GM10248 (cell line): ENCODE results near the gene MAML3.

Experiments
- CTCF ChIA-PET: fragments of 300-600 bp; sonication (Branson Sonifier 250); formaldehyde crosslinking; extraction: SDS; loops from one replicate; lab custom pipeline; 2021; ENCODE audit warnings: antibody characterized with exemption; lab: Yijun Ruan, JAX
- POLR2A ChIA-PET: fragments of 350-650 bp; sonication (Branson Sonifier 250); formaldehyde crosslinking; extraction: SDS; loops from one replicate; lab custom pipeline; 2020; ENCODE audit warnings: antibody characterized with exemption; lab: Yijun Ruan, JAX
- DNase-seq: peaks from one replicate; pipeline ENCODE4 v3.0.0; 2012; ENCODE audit errors: extremely low spot score
- CTCF ChIP-seq: IDR thresholded peaks from 2 replicates; pipeline ENCODE4 v1.5.1; 2012; ENCODE audit warnings: mild to moderate bottlenecking, low read depth; ENCODE audit errors: extremely low read depth, missing control alignments, control extremely low read depth

MAML3 gene

GRCh38 chr4:140061659-140062289 is 92.2 kb downstream of the MAML3 start:
- no peak for DNase-seq
- ChIA-PET CTCF (interaction anchor here (1.2 kb wide), 1 partner anchor 143 kb away, joined by 3 read pairs; no protein-coding TSS in a partner anchor), POLR2A (no interaction called here)
- TF ChIP-seq CTCF = no peak

- CTCF ChIA-PET = interaction anchor here (1.2 kb wide), 1 partner anchor 143 kb away, joined by 3 read pairs; no protein-coding TSS in a partner anchor
- no peak for DNase-seq
- TF ChIP-seq CTCF = no peak
- POLR2A ChIA-PET = no interaction called here
Observed at GRCh38 chr4:140061194-140061593, 92.8 kb downstream of the MAML3 start.

GRCh38 chr4:140059159-140059558 is 94.8 kb downstream of the MAML3 start:
- POLR2A ChIA-PET = no interaction called here

GRCh38 chr4:140057701-140058100 is 96.3 kb downstream of the MAML3 start:
- ChIA-PET CTCF (no interaction called here), POLR2A (interaction anchor here (0.5 kb wide), 1 partner anchor 275 kb away, joined by 4 read pairs; no protein-coding TSS in a partner anchor)
- TF ChIP-seq CTCF = no peak
- DNase-seq = no peak

More at GRCh38 chr4:140059159-140059558, 94.8 kb downstream of the MAML3 start:
- TF ChIP-seq CTCF = no peak
- CTCF ChIA-PET = interaction anchor here (1.5 kb wide), 1 partner anchor 14 kb away, joined by 3 read pairs; no protein-coding TSS in a partner anchor
- no peak for DNase-seq

GRCh38 chr4:140056015-140056414 is 98.0 kb downstream of the MAML3 start:
- CTCF ChIA-PET = interaction anchor here (1.1 kb wide), 1 partner anchor 14 kb away, joined by 3 read pairs; no protein-coding TSS in a partner anchor

GRCh38 chr4:140054861-140055260 is 99.1 kb downstream of the MAML3 start:
- ChIA-PET CTCF (no interaction called here), POLR2A (no interaction called here)
- DNase-seq = no peak
- no peak for TF ChIP-seq CTCF

More at GRCh38 chr4:140056015-140056414, 98.0 kb downstream of the MAML3 start:
- no peak for DNase-seq
- POLR2A ChIA-PET = no interaction called here
- no peak for TF ChIP-seq CTCF
